HG03135 (cell line): ENCODE results near the gene PTPRD.

Experiments used
- ATAC-seq: cut with Tn5 transposase; IDR thresholded peaks from one replicate; pipeline ENCODE4 v1.9.1; 2021; ENCODE audit warnings: mild to moderate bottlenecking, moderate library complexity; ENCODE audit not compliant: unreplicated experiment

Gene PTPRD

DNA sequence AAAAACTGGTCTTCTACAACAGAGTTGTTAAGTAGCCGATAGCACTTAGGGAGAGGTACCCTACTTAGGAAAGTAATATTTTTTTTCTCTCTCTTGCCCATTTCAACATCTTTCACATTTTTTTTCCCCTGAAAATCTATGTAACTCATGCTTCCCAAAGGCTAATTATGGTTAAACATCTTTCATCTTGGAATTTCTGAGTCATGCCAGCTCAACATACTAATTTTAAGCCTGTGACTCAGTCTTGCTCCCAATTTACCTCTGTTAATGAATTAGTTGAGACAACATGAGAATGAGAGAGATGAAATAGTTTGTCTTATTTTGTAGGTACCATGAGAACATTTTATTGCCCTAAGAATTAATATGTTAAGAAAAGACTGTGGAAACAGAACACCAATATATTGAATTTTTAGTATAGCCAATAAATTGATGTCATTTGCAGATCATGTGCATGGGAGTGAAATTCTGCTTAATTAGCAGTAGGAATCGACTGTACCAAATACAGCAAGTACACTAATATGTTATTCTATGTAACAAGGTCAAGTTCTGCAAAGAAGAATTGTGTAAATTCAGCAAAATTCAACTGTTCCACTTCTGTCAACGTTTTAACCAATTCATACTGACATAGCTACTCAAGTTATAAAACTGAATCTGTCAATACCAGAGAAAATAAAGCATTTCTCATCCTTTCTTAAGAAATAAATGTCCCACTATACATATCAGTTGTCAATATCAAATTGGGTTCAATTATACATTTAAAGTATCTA, 550.0 kb downstream of the PTPRD start:
- ATAC-seq = no peak

DNA sequence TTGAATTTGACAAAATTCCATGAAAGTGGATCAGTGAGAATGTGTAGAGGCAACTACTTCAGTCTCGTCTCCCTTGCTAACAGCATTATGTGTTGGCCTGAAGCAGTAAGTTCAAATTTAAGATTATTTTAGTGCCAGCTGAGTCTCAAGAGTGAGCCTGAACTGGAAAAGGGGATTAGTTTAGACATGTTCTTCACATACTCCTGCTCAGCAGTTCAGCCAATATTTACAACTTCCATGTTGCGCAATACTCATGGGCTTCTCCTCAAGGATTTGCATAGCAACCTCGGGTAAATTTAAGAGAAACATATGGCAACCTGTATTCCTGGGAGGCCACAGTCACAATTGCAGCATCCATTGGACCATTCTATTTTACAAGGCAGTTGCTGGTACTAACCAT, 553.8 kb downstream of the PTPRD start:
- no peak for ATAC-seq

DNA sequence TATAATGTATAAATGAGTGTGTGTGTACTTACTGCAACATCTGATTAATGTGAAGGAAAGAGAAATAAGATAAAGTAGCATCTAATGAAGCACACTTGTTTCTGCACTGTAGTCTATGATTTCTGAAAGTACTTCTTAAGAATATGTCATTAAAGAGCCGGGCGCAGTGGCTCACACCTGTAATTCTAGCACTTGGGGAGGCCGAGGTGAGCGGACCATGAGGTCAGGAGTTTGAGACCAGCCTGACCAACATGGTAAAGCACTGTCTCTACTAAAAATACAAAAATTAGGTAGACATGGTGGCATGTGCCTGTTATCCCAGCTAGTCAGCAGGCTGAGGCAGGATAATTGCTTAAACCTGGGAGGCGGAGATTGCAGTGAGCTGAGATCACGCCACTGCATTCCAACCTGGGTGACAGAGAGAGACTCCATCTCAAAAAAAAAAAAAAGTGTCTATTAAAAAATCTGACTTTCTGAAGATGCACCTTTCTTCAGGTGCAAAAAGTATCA, 556.9 kb downstream of the PTPRD start:
- ATAC-seq = no peak

DNA sequence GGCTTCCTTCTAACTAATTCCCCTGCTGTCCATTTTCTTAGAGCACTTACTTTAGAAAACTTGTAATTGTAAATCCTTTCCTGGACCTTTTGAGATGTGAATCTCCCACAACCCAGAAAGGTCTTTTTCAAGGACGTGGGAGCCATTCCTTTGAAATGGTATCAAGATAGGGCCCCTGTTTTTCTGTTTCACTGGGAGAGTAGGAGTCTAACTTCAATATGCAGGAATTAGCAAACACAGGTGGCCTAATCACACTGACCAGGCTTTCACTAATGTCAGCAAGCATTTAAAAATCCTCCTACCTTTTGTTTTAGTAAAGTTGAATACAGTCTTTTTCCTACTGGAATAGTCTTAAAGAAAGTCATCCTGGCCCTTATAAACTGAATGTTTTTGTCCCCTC, 558.3 kb downstream of the PTPRD start:
- ATAC-seq = no peak

DNA sequence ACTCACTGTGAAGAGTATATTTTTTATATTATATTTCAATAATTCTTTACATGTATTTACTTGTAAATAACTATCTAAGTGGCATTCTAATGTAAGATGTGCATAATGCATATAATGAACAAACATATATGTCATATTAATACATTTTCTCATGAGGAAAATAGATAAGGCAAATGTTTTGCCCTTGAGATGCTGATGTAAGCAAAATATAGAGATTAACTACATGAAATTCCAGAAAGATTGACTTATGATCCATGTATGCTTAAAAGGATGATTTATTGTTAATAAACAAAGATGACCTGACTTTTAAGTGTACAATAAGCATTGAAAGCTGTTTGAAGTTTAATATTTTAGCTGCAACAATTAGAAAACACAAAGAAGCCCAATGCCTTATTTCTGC, 559.9 kb downstream of the PTPRD start:
- ATAC-seq = no peak

DNA sequence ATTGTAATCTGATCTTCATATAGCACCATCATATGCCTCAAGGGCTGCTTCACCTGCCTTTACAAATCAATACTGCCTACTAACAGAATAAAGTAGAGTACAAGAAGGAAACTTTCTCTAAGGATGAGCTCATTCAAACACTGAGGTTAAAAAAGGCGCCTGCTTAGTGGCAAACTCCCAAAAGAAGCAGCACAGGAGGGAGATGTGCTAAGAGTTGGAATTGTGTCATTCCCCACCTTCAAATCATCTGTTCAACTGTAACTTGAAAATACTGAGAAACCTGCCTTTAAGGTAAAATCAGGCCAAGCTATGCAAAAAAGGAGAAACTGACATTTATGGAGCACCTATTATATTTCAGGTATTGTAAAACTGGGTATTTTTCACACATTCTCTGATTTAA, 560.6 kb downstream of the PTPRD start:
- ATAC-seq = no peak

DNA sequence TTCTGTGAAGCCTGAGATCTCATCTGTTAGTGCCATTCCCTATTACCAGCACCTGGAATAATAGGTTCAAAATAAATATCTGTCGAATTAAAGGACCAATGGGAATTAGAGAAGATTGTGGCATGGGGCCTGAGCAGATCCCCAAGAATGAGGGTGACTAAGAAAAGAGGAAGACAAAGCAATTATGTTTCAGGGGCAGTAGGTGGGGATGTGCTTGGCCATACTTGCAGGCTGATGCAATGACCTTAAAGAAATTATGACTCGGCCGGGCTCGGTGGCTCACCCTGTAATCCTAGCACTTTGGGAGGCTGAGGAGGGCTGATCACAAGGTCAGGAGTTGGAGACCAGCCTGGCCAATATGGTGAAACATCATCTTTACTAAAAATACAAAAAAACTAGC, 562.8 kb downstream of the PTPRD start:
- ATAC-seq = no peak

DNA sequence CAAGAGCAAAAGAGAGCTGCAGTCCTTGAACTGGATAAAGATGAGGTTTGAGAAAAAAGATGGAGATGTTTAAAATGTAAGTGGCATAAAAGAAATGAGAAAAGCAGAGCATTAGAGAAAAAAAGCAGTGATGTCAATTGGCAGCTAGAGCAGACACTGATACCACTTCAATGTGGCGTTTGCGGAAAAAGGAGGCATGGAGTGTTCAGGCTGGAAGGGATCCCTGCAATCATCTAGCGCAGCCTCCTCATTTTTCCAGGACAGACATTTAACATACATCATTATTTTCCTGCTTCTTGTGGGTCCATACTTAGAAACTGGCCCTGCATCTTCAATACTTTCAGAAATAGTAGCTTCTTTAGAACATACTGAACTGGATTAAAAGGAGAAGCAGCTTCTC, 563.8 kb downstream of the PTPRD start:
- no peak for ATAC-seq

DNA sequence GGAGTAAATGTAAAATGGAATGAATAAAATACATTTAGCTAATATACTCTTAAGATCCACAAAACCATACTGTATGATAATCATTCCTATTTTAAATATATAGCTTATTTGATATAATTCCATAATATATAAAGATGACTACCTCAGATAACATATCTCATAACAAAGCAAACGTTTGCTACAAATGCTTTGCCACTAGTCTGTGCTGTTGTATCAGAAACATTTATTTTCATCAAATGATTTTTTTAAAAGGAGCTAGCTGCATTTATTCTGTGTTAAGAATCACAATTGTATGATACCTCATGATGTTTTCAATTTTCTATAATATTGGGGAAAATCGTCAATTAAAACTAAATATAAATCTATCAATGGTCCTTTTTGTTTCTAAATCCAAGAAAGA, 567.2 kb downstream of the PTPRD start:
- no peak for ATAC-seq

DNA sequence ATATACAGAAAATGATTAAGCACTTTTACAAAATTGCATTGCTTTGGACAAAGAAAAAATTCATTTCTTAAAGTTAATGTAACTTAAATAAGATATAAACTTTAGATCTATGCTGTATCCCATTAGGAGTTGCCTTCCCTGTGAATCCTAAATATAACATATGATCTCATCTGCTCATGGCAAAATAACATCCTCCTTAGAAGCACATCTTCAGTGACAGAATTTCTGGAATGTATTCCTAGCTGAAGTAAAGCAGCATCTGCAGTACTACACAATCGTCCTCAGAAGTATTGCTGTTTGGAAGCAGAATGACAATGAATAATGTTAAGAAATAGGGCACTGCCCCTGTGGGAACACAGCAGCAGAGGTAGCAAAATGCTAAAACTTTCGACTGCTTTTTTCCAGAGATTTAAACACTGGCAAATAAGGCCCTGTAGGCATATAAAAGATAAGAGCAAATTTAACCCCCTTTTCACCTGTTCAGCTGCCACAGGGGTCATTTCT, 571.0 kb downstream of the PTPRD start:
- ATAC-seq = no peak

DNA sequence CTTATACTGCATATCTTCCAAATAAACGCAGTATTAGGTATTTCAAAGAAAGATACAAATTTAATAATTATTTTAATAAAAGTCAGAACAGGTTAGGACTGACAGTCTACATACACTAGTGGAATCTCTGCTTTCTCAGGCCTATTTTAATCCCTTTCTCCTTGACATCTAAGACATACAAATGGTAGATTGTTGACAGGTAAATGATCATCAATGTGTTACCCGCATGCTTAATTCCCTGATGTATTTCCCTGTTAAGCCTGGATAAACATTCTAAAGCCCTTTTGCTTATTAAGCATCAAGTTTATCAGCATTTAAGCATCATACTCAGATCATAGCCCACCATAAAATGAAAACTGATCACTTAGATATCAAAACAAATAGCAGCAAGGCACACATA, 576.7 kb downstream of the PTPRD start:
- no peak for ATAC-seq

DNA sequence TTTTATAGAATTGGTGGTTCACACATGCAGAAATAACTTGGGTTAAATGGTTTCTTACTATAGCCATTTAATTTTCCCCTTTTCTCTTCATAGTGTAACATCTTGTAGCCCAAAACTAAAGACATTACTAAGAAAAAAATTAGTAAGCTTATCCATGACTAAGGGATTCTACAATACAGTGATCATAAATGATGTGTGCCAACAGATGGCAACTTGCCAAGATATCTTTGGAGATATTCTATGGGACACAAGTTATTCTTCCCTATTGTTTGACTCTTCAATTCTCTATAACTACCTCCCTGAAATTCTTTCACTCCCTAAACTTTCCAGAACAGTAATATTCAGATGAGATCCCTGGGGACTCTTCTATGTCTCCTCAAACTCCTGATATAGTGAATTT, 580.6 kb downstream of the PTPRD start:
- no peak for ATAC-seq

DNA sequence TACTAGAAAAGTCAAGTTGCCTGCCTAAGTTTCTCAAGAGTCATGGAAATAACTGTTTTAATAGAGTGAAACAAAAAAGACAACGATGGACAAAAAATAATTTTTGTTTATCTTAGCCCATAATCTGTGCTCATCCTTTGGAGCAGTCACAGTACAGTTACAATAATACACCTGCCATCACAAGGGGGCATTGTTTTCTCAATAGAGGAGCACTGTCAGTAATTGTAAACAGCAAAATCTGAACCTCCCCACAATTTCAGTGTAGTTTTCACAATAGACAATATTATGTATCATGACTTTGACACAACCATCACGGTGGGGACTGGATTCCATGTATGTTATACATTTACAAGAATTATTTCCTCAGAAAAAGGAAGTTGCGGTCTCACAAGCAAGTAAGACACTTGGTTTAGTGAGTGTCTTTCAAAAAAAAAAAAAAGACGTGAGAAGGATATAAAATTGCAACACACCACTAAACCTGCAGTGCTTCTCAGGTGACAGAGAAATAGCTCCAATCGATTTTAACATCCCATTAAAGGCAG, 586.3 kb downstream of the PTPRD start:
- no peak for ATAC-seq

DNA sequence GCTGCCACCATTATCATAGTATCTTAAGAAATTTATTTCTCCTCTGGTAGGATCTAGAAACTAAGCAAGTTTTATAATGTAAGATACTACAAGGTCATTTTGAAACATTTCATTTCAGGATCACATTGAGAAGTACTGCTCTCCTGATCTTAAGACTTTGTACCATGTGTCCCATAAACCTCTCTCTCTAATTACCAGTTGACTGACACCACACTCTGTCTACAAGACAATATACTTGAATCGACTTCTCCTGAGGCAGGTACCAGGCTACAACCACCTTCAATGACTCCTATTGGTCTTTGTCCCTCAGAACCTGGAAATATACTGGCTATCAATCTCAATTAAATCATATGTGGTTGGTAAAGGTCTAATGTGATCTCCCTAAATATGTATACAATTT, 597.0 kb downstream of the PTPRD start:
- no peak for ATAC-seq

DNA sequence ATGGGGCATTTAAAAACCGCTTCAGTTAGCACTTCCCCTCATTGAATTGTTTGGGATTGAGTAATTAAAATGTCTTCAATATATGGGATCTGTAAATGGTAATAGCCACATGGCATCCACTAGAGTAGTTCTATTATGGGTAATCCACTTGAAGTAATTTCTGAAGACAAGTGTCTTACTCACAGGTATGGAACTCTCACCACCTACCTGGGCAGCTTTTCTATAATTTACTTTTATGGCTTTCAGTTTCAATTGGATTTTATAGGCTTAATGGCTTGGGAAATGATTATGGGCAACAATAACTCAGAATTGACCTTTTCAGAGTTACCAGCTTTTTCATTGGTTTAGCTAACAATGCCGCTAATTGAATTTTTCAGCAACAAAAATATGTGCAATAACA, 597.9 kb downstream of the PTPRD start:
- no peak for ATAC-seq

DNA sequence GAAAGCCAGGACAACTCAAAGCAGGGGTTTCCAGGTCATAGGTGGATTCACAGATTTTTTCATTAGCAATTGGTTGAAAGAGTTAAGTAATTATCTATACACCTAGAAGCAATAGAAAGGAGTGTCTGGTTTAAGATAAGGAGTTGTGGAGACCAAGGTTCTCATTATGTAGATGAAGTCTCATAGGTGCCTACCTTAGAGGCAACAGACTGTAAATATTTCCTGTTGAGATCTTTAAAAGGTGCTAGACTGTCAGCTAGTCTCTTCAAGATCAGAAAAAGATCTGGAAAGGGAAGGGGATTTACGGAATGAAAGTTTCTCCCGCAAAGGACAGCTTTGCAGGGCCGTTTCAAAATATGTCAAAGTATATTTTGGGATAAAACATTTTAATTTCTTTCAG, 603.4 kb downstream of the PTPRD start:
- ATAC-seq = no peak

DNA sequence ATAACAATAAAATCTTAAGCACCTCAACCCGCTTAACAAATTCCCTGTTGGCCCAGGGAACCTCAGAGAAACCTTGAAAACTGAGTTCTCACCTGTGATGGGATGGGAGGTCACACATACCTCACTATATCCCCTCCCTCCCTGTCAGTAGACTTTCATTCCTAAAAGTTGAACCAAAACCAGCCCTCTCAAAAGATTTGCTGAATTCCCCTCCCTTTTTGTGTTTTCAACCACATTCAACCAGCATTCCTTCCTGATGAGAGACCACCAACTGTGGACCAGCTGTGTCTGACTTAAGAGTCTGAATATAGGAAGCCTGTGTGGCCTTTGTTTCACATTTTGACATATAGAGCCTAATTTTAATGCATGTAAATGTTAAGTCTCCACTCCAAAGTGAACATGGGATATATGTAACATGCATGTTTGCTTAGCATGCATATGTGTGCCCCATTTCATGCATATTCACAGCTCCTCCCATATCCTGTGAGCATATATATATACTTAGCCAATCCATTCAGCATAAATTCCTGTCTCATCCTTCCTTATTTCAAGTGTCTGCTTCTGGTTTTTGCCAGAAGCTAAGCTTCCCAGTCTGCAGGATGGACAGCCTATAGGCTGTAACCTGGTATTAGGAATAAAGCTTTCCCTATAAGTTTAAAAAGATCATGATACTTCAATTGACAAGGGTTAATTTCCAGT, 604.6 kb downstream of the PTPRD start:
- ATAC-seq = no peak

DNA sequence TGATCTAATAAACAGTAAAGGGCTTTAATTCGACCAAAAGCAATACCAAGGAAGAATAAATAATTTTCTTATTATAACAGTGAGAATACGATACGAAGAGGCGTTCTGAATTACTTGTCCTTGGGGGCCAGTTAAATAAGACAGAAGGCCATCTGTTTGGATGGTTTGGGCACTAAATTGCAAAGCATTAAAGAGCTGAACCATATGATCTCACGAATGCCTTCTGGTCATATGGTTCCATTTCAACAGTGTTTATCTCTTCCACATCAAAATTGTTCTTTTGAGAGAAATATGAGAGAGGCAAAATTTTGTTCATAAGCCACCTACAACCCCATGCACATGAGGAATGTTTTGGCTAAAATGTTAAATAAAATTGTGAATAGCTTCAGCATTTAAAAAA, 605.4 kb downstream of the PTPRD start:
- no peak for ATAC-seq

DNA sequence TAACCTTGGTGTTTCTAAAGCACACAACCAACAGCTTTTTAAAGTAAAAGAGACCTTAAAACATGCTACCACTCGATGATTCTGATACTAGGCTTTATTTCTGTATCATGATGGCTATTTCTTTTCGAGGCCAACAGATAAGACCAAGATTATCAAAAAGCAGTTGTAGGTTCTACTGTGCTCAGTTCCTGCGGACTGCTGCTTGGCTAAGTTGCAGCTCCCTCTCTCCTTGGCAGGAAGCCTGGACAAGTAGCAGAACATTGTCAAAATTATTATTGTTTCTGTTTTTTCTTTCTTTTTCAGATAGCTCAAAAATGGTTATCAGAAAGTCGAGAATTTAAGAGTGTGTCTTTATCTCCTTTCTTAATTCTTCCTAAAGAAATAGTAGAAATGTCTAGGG, 607.6 kb downstream of the PTPRD start:
- no peak for ATAC-seq

DNA sequence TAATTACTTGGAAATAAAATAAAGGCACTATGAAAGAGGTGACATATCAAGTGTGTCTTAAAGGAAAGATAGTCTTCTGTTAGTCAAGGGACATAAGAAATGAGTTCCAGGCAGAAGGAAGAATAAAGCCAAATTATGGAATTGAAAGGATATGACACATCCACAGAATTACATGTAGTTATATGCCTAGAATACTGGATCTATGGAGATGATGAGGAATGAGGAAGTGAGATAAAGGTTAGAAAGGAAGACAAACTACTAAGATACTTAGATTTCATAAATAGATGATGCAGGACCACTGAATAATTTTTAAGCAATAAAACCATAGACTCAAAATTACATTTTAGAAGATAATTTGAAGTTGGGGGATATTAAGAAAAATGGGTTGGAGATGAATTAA, 609.8 kb downstream of the PTPRD start:
- no peak for ATAC-seq

DNA sequence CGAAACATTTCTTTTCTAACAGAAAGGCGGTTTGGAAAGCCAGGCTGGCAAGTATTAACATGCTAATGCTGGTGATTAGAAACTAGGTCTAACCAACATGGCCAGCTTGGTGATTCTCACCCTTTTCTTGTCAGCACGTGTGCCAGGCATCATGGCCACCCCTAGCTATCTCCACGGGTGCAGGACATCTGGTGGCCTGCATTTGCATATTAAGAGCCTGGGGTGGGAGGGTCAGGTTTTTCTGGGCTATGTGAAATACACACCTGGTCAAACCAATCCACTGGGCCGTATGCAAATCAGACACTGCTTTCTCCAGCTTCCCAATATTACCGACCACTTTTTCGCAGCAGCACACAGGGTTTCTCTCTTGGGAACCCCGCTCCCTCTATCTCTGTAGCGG, 612.1 kb downstream of the PTPRD start:
- no peak for ATAC-seq
